ENCODE data around the gene GCM1.

The GCM1 gene

DNA sequence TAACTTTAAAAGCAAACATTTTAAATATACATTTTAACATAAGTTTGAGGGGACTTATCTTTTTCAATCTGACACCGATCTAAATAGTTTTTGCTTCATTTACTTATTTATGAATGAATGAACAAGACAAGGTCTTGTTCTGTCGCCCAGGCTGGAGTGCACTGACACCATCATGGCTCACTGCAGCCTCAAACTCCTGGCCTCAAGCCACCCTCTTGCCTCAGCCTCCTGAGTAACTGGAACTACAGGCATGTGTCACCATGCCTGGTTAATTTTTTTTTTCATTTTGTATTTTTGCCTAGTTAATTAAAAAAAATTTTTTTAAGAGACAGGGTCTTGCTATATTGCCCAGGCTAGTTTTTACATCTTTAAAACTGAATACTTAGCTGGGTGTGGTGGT, 58.1 kb downstream of the GCM1 start:
- H3K4me3 ChIP-seq (ENCODE audit: low read depth, low read length), result no peak overlapping the region
- no peak overlapping the region for H3K27ac ChIP-seq (ENCODE audit: extremely low read depth, low read depth, low read length)
- no peaks in the 10 kb centered on the region for H3K9me3 ChIP-seq (ENCODE audit: control insufficient read depth, insufficient read depth, low read depth, low read length)
- peaks cover 81 to 85% of the 10 kb centered on the region in 2 experiments for H3K36me3 ChIP-seq (ENCODE audit: control insufficient read depth in 2 of 2, insufficient read depth in 1 of 2, low read length in 2 of 2)
- H3K4me1 ChIP-seq (ENCODE audit: control insufficient read depth, insufficient read depth, low read length), result peaks cover 7% of the 10 kb centered on the region; the same call in 1 of the 2 replicates
- TF ChIP-seq TRIM28 (IDR thresholded peaks at IDR 0.05; ENCODE audit: borderline replicate concordance, low read length), result no peak
- TF ChIP-seq PBX3 (CRISPR knock-in tag; IDR thresholded peaks at IDR 0.05), result no peak
- no peak for TF ChIP-seq ZNF26 (tag by site-specific recombination; IDR thresholded peaks at IDR 0.05)
- TF ChIP-seq ZNF626 (tag by site-specific recombination; IDR thresholded peaks at IDR 0.05), result no peak
- no peak for TF ChIP-seq ZFHX2 (tag by site-specific recombination; conservative IDR thresholded peaks at IDR 0.05)
- TF ChIP-seq KLF8 (tag by site-specific recombination; IDR thresholded peaks at IDR 0.05), result no peak
- ChIA-PET CTCF (interaction anchor here (0.6 kb wide), 1 partner anchor 443 kb away, joined by 3 read pairs; no protein-coding TSS in a partner anchor), POLR2A (no interaction called here)

DNA sequence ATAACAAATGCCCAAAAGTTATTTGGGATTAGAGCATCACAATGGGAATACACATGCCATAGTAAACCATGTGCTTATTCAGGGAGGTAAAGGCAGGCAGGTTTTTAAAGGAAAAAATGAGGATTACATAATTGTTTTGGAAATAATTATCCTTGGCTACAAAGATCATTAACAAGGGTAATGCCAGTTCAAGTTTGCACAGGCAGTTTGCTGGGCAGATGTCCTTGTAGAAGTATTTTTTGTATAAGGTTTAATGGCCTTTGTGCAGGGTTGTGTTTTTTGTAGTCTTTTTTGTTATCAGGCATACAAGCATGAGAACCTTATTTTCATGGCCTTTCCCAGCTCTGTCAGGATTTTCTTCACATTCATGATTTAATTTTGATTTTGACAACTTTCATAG, 58.7 kb downstream of the GCM1 start:
- POLR2A ChIA-PET, result no interaction called here
- peaks cover 7% of the 10 kb centered on the region; the same call in 1 of the 2 replicates for H3K4me1 ChIP-seq (ENCODE audit: control insufficient read depth, insufficient read depth, low read length)
- no peak overlapping the region for H3K4me3 ChIP-seq (ENCODE audit: low read depth, low read length)
- no peaks in the 10 kb centered on the region for H3K9me3 ChIP-seq (ENCODE audit: control insufficient read depth, insufficient read depth, low read depth, low read length)
- no peak overlapping the region for H3K27ac ChIP-seq (ENCODE audit: extremely low read depth, low read depth, low read length)
- peaks cover 80 to 84% of the 10 kb centered on the region in 2 experiments for H3K36me3 ChIP-seq (ENCODE audit: control insufficient read depth in 2 of 2, insufficient read depth in 1 of 2, low read length in 2 of 2)
- TF ChIP-seq, protein P1, sequence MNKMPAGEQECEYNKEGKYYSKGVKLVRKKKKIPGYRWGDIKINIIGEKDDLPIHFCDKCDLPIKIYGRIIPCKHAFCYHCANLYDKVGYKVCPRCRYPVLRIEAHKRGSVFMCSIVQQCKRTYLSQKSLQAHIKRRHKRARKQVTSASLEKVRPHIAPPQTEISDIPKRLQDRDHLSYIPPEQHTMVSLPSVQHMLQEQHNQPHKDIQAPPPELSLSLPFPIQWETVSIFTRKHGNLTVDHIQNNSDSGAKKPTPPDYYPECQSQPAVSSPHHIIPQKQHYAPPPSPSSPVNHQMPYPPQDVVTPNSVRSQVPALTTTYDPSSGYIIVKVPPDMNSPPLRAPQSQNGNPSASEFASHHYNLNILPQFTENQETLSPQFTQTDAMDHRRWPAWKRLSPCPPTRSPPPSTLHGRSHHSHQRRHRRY (tag by site-specific recombination; IDR thresholded peaks at IDR 0.05), result no peak
- TF ChIP-seq, protein P2, sequence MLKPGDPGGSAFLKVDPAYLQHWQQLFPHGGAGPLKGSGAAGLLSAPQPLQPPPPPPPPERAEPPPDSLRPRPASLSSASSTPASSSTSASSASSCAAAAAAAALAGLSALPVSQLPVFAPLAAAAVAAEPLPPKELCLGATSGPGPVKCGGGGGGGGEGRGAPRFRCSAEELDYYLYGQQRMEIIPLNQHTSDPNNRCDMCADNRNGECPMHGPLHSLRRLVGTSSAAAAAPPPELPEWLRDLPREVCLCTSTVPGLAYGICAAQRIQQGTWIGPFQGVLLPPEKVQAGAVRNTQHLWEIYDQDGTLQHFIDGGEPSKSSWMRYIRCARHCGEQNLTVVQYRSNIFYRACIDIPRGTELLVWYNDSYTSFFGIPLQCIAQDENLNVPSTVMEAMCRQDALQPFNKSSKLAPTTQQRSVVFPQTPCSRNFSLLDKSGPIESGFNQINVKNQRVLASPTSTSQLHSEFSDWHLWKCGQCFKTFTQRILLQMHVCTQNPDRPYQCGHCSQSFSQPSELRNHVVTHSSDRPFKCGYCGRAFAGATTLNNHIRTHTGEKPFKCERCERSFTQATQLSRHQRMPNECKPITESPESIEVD (tag by site-specific recombination; IDR thresholded peaks at IDR 0.05), result no peak
- TF ChIP-seq ZNF658 (tag by site-specific recombination; IDR thresholded peaks at IDR 0.05) (no peak), ZNF521 (tag by site-specific recombination; IDR thresholded peaks at IDR 0.05) (no peak), ZBTB1 (tag by site-specific recombination; IDR thresholded peaks at IDR 0.05) (no peak), ZNF366 (tag by site-specific recombination; conservative IDR thresholded peaks at IDR 0.05) (no peak), BCL11A (tag by site-specific recombination; IDR thresholded peaks at IDR 0.05; ENCODE audit: low read depth) (no peak), PATZ1 (tag by site-specific recombination; IDR thresholded peaks at IDR 0.05) (no peak), ZSCAN5A (tag by site-specific recombination; IDR thresholded peaks at IDR 0.05) (no peak), ZNF549 (tag by site-specific recombination; IDR thresholded peaks at IDR 0.05) (no peak), ZNF561 (tag by site-specific recombination; IDR thresholded peaks at IDR 0.05; ENCODE audit: borderline replicate concordance) (no peak)
- TF ChIP-seq, protein P3, sequence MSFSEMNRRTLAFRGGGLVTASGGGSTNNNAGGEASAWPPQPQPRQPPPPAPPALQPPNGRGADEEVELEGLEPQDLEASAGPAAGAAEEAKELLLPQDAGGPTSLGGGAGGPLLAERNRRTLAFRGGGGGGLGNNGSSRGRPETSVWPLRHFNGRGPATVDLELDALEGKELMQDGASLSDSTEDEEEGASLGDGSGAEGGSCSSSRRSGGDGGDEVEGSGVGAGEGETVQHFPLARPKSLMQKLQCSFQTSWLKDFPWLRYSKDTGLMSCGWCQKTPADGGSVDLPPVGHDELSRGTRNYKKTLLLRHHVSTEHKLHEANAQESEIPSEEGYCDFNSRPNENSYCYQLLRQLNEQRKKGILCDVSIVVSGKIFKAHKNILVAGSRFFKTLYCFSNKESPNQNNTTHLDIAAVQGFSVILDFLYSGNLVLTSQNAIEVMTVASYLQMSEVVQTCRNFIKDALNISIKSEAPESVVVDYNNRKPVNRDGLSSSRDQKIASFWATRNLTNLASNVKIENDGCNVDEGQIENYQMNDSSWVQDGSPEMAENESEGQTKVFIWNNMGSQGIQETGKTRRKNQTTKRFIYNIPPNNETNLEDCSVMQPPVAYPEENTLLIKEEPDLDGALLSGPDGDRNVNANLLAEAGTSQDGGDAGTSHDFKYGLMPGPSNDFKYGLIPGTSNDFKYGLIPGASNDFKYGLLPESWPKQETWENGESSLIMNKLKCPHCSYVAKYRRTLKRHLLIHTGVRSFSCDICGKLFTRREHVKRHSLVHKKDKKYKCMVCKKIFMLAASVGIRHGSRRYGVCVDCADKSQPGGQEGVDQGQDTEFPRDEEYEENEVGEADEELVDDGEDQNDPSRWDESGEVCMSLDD (tag by site-specific recombination; IDR thresholded peaks at IDR 0.05), result no peak
- CTCF ChIA-PET, result no interaction called here

Measured in HEK293 (cell line).